GM19193 (cell line): ENCODE measurements around the gene MARCHF10.

ENCODE experiments used
- POLR2A ChIP-seq: IDR thresholded peaks from 4 replicates; pipeline ENCODE4 v1.6.1; 2011; ENCODE audit not compliant: insufficient read depth, insufficient read length; ENCODE audit errors: extremely low read depth

MARCHF10 gene

DNA sequence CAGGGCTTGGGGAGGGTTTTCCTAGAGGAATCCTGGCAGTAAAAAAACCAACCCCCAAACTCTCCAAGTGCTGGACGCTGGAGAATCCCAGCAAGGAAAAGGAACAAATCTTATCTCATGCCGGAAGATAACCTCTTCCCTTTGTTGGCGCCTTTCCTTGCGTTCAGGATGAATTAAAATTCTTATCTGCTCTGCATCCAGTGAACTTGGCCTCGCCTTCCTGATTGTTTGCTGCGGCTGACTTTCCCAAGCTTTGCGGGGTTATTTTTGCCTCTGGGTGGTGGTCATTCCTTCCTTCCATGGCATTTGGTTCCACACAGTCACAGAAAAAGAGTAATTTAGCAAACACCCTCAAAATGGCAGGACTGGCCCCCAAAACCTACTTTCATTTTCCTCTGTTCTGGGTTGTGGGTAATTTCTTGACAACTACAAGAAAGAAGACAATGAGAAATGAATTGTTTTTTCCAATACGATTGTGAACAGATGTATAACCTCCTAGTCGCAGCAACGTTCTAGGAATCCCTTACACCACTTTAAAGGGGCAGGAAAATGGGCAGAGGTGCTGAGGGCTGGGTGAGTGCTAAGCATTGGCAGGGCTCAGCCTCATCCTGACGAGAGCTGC, 102.8 kb downstream of the MARCHF10 start:
- no peak for TF ChIP-seq POLR2A

DNA sequence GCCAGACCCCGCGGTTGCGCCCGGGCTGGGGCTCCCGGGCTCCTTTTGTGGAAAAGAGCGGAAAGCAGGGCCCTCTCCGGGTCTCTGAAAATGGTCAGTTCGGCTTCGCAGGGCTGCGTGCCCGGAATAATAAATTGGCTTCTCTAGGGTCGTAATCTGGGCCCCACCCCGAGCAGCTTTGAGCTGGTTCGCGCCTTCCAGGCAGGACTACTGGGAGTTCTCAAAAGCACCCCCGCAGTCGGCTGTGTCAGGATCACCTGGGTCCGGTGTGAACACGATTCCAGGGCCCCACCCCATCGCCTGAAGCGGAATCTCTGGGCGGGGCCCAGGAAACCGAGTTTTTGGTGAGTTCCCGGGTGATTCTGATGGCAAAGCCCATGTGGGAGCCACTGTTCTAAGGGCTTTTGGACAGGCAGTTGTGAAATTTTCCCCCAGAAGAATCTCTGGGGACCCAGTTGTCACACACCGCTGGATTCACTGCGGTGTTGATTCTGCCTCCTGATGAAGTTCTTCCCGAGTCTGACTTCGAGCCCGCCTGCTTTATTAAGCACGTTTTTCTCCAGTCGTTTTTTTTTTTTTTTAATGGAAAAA, 103.6 kb downstream of the MARCHF10 start:
- TF ChIP-seq POLR2A, result no peak

DNA sequence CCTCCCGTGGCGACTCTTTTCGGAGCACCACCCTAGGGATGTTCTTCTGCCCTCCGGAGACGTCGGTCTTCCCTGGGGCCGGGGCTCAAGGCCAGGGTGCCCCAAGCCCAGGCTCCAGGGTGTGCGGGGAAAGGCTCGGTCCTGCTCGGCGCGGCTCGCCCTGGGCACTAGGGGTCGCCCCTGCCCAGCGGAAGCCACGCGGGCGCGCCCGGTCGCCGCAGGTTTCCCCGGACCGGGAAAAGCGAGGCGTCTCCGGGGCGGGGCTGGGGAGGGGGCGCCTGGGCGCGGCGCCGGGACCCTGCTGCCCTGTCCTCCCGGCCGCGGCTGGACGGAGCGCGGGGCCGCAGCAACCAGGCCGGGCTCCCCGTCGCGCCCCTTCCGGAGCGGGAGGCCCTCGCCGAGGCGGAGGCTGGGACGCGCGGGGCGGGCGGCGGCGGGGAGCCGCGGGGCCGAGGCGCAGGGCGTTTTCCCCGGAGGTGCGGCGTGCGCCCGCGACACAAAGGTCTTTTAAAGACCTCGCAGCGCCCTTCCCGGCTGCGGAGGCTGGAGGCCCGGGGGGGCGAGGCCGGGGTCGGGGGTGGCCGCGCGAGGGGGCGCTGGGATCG, 104.2 kb downstream of the MARCHF10 start:
- TF ChIP-seq POLR2A, result no peak

DNA sequence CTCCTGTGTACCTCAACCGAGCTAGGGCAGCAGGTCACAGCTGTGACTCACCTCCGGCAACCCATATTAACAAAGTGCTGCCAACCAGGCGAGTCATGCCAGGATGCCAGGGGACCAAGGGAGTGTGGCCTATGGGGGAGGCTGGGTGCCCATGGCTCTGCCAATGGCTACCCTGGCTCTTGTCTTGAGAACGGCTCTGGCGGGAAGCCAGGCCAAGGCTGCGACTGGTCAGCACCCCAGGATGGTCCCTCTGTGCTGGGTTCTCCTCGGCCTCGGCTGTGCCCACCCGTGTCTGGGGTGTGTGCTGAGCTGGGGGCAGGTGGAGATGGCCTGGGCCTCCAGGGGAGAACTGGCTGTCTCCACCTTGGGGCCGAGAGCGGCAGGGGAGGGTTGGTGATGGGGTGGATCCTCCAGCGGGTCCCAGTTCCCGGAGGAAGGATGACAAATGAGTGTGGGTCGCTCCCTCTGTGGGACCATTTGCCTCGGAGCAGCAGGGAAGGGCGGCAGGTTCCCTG, 104.8 kb downstream of the MARCHF10 start:
- no peak for TF ChIP-seq POLR2A

DNA sequence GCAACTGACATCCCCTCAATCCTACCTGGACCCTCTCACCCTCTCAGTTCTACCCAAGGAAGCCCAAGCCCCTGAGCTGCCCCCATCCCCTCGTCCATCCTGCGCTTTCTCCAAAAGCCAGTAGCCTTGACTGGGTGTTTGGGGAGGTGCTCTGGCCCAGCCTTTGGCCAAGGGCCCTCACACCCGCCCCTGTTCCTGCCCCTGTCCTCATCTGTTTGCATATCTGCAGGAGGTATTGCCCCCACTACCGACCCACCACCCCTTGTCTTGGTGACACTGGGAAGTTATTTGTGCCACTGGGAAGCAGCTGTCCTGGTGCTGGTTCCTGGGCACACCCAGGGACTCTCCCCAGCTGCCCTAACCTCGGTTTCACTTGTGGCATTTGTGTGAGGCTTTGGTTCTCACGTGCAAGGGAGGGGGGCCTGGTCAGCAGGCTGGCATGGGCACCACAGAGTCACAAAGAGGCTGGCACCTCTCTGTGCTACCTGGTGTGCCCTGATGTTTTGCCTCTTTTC, 105.3 kb downstream of the MARCHF10 start:
- no peak for TF ChIP-seq POLR2A

- TF ChIP-seq POLR2A, result no peak
These were observed 106.4 kb downstream of the MARCHF10 start for GRCh38 chr17:62701706-62702085.

DNA sequence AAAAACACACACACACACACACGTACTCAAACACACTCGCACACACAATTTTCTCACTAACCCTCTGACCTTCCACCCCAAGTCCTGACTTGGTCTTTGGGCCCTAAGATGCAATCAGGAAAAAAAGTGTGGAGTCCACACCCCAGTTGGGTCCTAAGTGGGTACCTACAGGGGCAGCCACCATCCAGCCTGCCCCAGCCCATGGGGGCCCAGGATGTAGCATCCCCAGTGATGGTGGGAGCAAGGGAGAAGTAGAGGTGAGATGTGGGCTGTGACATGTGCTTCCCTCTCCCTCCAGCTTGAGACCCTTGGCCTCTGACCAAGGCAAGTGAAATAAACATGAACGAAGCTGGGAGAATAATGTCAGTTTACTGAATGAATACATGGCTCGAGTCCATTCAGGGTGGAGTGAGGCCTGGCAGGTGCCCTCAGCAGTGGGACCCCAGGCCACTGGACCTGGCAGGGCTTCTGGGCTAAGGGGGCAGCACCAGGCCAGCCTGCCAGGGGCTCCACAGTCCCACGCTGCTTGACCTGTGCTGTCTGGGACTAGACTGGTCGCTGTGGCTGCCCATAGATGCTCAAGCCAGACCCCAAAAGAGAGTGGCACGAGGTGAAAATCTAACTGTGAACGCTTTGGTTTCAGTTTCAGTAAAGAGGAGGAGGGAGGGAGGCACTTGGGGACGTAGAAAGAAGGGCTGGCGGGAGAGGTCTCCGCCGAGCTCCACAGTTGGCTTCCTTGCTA, 107.0 kb downstream of the MARCHF10 start:
- TF ChIP-seq POLR2A, result no peak

- TF ChIP-seq POLR2A, result no peak
These were observed 111.2 kb downstream of the MARCHF10 start for GRCh38 chr17:62696726-62697490.

DNA sequence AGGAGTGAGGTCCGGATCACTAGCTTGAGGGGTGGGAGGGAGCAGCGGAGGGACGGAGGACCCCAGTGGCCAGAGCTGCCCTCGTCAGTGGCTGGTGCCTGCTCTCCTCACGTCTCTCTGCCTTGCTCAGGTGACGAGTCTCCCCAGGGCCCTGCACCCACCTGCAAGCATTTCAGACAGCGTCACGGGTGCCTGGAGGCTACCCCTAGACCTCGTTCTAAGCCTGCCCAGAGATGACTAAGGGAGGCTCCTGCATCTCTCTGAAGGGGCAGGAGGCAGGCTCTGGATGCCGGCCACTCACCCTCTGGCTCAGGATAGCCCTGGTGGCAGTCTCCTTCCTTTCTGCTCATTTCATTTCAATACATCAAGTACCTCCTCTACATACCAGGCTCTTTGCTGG, 111.9 kb downstream of the MARCHF10 start:
- TF ChIP-seq POLR2A, result no peak

DNA sequence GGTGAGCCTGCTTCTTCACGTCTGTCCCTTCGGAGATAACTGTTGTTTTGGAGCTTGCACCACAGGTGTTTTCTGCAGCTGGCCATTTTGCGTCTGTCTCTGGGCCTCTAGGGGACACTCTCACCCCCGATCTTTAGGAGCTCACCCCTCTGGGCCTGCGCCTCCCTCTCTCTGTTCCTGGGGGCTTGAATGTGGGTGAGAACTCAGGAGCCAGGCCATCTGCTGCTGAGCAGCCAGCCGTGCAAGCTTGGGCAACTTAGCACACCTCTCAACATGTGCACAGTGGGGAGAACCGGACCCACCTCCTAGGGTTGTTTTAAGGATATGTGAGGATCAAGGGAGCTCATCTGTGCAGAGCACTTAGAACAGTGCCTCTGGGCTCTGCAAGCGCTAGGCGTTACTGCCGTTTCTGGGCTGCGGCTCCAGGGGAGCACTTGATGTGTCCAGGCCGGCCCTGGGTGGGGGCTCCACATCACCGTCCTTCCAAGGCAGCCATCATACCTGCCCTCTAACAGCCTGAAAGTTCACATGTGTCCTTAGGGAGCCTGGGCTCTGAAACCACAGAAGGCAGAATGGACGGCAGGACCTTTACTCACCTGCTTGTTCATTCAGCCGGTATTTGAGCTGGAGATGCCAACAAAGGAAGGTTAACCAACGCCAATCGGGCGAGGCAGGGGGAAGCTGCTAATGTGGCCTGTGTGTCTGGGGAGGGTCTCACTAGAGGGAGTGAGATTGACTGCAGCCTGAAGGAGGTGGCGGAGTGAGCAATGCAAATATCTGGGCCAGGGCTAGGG, 114.3 kb downstream of the MARCHF10 start:
- TF ChIP-seq POLR2A, result no peak

- TF ChIP-seq POLR2A, result no peak
These were observed 115.2 kb downstream of the MARCHF10 start for GRCh38 chr17:62692721-62693431.

- no peak for TF ChIP-seq POLR2A
These were observed 115.9 kb downstream of the MARCHF10 start for GRCh38 chr17:62692159-62692651.
